Right lobe of liver (tissue), 6 donors: ENCODE measurements around the gene MTMR11. TPM values are rescaled to one million over a fixed set of nuclear protein-coding genes. Genes with fewer than 3 reads are reported as not detected.
"Not testable (repeated sequence)": the region's sequence is repeated elsewhere in the genome, so short reads cannot be mapped to it uniquely, and the experiment has no call there.

Source experiments
- ATAC-seq, 4 donors: fragments of 200-7000 bp; cut with Tn5 transposase; one replicate each; pipeline ENCODE4 v1.9.1; 2020; ENCODE audit warnings: mild to moderate bottlenecking in 4 of 4, moderate library complexity in 4 of 4
- DNase-seq, 3 donors: peaks; one replicate each; pipeline ENCODE4 v3.0.0-alpha.2; 2020
- H3K27ac ChIP-seq, 3 donors: fragments of 200-600 bp; one replicate each; pipeline ENCODE4 v1.8.0; 2022
- H3K27me3 ChIP-seq, 2 donors: fragments of 200-600 bp; one replicate each; pipeline ENCODE4 v1.8.0; 2022
- H3K36me3 ChIP-seq, 4 donors: fragments of 200-600 bp; sonication (generic) in 1 of 4; one replicate each; pipeline versions ENCODE4 v1.5.1 to v1.8.0; 2017 to 2022; ENCODE audit warnings: control low read depth in 1 of 4
- H3K4me1 ChIP-seq, 4 donors: fragments of 200-600 bp; sonication (generic) in 1 of 4; one replicate each; pipeline versions ENCODE4 v1.5.1 to v1.8.0; 2017 to 2022; ENCODE audit warnings: control low read depth in 1 of 4
- H3K4me3 ChIP-seq, 3 donors: fragments of 200-600 bp; one replicate each; pipeline ENCODE4 v1.8.0; 2022
- H3K9me3 ChIP-seq, 4 donors: fragments of 200-600 bp; sonication (generic) in 1 of 4; one replicate each; pipeline versions ENCODE4 v1.5.1 to v1.8.0; 2017 to 2022; ENCODE audit warnings: control low read depth in 1 of 4
- CTCF ChIP-seq, 4 donors: fragments of 200-600 bp in 3 of 4; fragments of 450-650 bp in 1 of 4; IDR thresholded peaks; one replicate each; pipeline versions ENCODE4 v1.5.1 to v1.8.0; 2016 to 2022; ENCODE audit warnings: antibody characterized with exemption in 4 of 4, mild to moderate bottlenecking in 2 of 4
- POLR2A ChIP-seq: fragments of 450-650 bp; IDR thresholded peaks from one replicate; pipeline ENCODE4 v1.6.1; 2017; ENCODE audit warnings: antibody characterized with exemption, mild to moderate bottlenecking
- WGBS: methylation state at CpG from one replicate; pipeline ENCODE4 v1.1.6; 2018; ENCODE audit warnings: low coverage, low lambda C conversion rate; ENCODE audit not compliant: insufficient coverage; ENCODE audit errors: missing lambda C conversion rate; 5-methylcytosine and 5-hydroxymethylcytosine counted together
- intact Hi-C, 2 donors: fragments of 100-400 bp; cut with DNase I; formaldehyde crosslinking; loops; one replicate each; pipeline versions ENCODE4 v1.11.2 to v1.14.1; 2022
- total RNA-seq, 6 experiments: library from RNA; depleted of rRNA in 2 of 6; stranded (reverse); fragments of >200 nt in 2 of 6; fragmentation: NEBNext Ultra II Directional in 3 of 6; extraction: Animal tissue kit (Norgen Biotek cat#: 25700) in 3 of 6; gene quantifications; one replicate each; pipeline versions ENCODE4 v1.1.0 to v1.2.4, GENCODE V29; 2016 to 2023
- donor health status: DM: no; HTN: yes; CAD: no.
- donor health status: DM: no; HTN: no; CAD: no.
- donor health status: DM: no; HTN: no; CAD: no.
- donor health status: DM: no; HTN: yes; CAD: no.
- donor health status: DM: no; HTN: yes; CAD: no.

The MTMR11 gene
- total RNA-seq, 6 experiments from 2014 or later: 0.97 to 7.1 (median 3.6) TPM

GRCh38 chr1:149896575-149896974, 40.1 kb downstream of the MTMR11 start:
- Histone ChIP-seq H3K4me1 (peaks cover 0 to 8% (median 0%) of the 10 kb centered on the region in 4 donors), H3K4me3 (no peak overlapping the region), H3K27me3 (no peaks in the 10 kb centered on the region), H3K9me3 (no peaks in the 10 kb centered on the region), H3K36me3 (no peaks in the 10 kb centered on the region), H3K27ac (no peak overlapping the region)
- DNase-seq (peak in 1 of 3 donors; percentile 20), ATAC-seq (no peak)
- 89% methylated on average over 3 of the region's 4 CpGs for WGBS
- intact Hi-C loops: no loop called here
- no peak for TF ChIP-seq CTCF (IDR thresholded peaks at IDR 0.05)

- WGBS: 29% methylated on average over 6 of the region's 6 CpGs
- TF ChIP-seq POLR2A (no peak), CTCF (IDR thresholded peaks at IDR 0.05) (no peak)
- Histone ChIP-seq H3K4me1 (peaks cover 0 to 13% (median 5%) of the 10 kb centered on the region in 4 donors), H3K36me3 (no peaks in the 10 kb centered on the region), H3K9me3 (no peaks in the 10 kb centered on the region), H3K27ac (peak overlapping the region; percentile 98 to 99 (median 99)), H3K4me3 (peak overlapping the region; percentile 31 to 69 (median 66)), H3K27me3 (no peaks in the 10 kb centered on the region)
- DNase-seq (peak in 1 of 3 donors; percentile 49), ATAC-seq (no peak)
- intact Hi-C loops: no loop called here
Measured at GRCh38 chr1:149888999-149889289, 47.7 kb downstream of the MTMR11 start.

GRCh38 chr1:149888247-149888998, 48.3 kb downstream of the MTMR11 start:
- Histone ChIP-seq H3K27ac (peak overlapping the region; percentile 98 to 99 (median 99)), H3K4me1 (peaks cover 0 to 17% (median 7%) of the 10 kb centered on the region in 4 donors), H3K4me3 (peak overlapping the region; percentile 31 to 69 (median 66)), H3K27me3 (no peaks in the 10 kb centered on the region), H3K36me3 (no peaks in the 10 kb centered on the region), H3K9me3 (no peaks in the 10 kb centered on the region)
- intact Hi-C loops: no loop called here
- peak; percentile 68 to 77 (median 74) for DNase-seq
- peak; percentile 31 to 52 (median 46) for ATAC-seq
- TF ChIP-seq CTCF (IDR thresholded peaks at IDR 0.05): peak; percentile 38 to 55 (median 44)
- TF ChIP-seq POLR2A: no peak
- WGBS: 4% methylated on average over 28 of the region's 28 CpGs

- no peaks in the 10 kb centered on the region for H3K27me3 ChIP-seq
- peak overlapping the region; percentile 40 to 69 (median 66) for H3K4me3 ChIP-seq
- H3K27ac ChIP-seq: peak overlapping the region; percentile 98 to 99 (median 99)
- intact Hi-C loops: no loop called here
- DNase-seq (peak; percentile 73 to 87 (median 84)), ATAC-seq (peak; percentile 56 to 76 (median 69))
- TF ChIP-seq CTCF (IDR thresholded peaks at IDR 0.05) (peak in 1 of 4 donors; percentile 26), POLR2A (peak; percentile 81)
- peaks cover 0 to 17% (median 7%) of the 10 kb centered on the region in 4 donors for H3K4me1 ChIP-seq
- H3K9me3 ChIP-seq: no peaks in the 10 kb centered on the region
- H3K36me3 ChIP-seq: no peaks in the 10 kb centered on the region
- 0% methylated on average over 28 of the region's 46 CpGs for WGBS
Measured at GRCh38 chr1:149887456-149888246, 49.0 kb downstream of the MTMR11 start.

- Histone ChIP-seq H3K27ac (peak overlapping the region; percentile 98 to 99 (median 99)), H3K4me3 (peak overlapping the region; percentile 40 to 69 (median 66)), H3K4me1 (peaks cover 0 to 17% (median 7%) of the 10 kb centered on the region in 4 donors)
- H3K27me3 ChIP-seq, intact Hi-C loops, ATAC-seq, H3K9me3 ChIP-seq, DNase-seq, H3K36me3 ChIP-seq: not testable (repeated sequence)
- WGBS: 0% methylated on average over 3 of the region's 13 CpGs
Measured at GRCh38 chr1:149887196-149887455, 49.6 kb downstream of the MTMR11 start.
